ENCODE measurements around the gene ACACA.

- TF ChIP-seq ZNF157 (tag by site-specific recombination; IDR thresholded peaks at IDR 0.05) (no peak), ZNF701 (tag by site-specific recombination; IDR thresholded peaks at IDR 0.05) (no peak)
Measured at GRCh38 chr17:37274461-37274860, 132.2 kb downstream of the ACACA start.

Data from HEK293 (cell line).